HepG2 (cell line): ENCODE results near the gene CORT. TPM values are rescaled to one million over a fixed set of nuclear protein-coding genes. Genes with fewer than 3 reads are reported as not detected.

Source experiments
- EED ChIP-seq: sonication (generic); formaldehyde crosslinking; IDR thresholded peaks from 2 replicates; pipeline ENCODE4 v1.5.0; 2020; ENCODE audit warnings: mild to moderate bottlenecking, missing genetic modification reagents
- GATAD2A ChIP-seq: IDR thresholded peaks from 2 replicates; pipeline ENCODE4 v1.6.1; 2016
- MED13 ChIP-seq: sonication (generic); formaldehyde crosslinking; IDR thresholded peaks from 2 replicates; pipeline ENCODE4 v1.5.0; 2020; ENCODE audit warnings: missing genetic modification reagents
- PHF21A ChIP-seq: sonication (generic); formaldehyde crosslinking; IDR thresholded peaks from 2 replicates; pipeline ENCODE4 v1.5.0; 2020; ENCODE audit warnings: mild to moderate bottlenecking, missing genetic modification reagents
- RXRA ChIP-seq: sonication (generic); formaldehyde crosslinking; IDR thresholded peaks from 2 replicates; pipeline ENCODE4 v1.5.1; 2020; ENCODE audit warnings: missing genetic modification reagents
- SALL1 ChIP-seq: sonication (generic); formaldehyde crosslinking; IDR thresholded peaks from 2 replicates; pipeline ENCODE4 v1.8.0; 2022; ENCODE audit warnings: mild to moderate bottlenecking, missing genetic modification reagents
- U2AF1 ChIP-seq: fragments of 200-400 bp; formaldehyde crosslinking; optimal IDR thresholded peaks from 2 replicates; pipeline ENCODE3; 2017; ENCODE audit warnings: mild to moderate bottlenecking, low read depth, low read length
- YY1 ChIP-seq: IDR thresholded peaks from 2 replicates; pipeline ENCODE4 v1.6.1; 2011; ENCODE audit warnings: low read length, low read depth, moderate library complexity, mild to moderate bottlenecking; ENCODE audit not compliant: insufficient read depth, insufficient replicate concordance
- ZBTB14 ChIP-seq: sonication (generic); formaldehyde crosslinking; IDR thresholded peaks from 2 replicates; pipeline ENCODE4 v1.4.0; 2020; ENCODE audit warnings: missing genetic modification reagents
- ZBTB39 ChIP-seq: sonication (generic); formaldehyde crosslinking; IDR thresholded peaks from 2 replicates; pipeline ENCODE4 v1.5.0; 2020; ENCODE audit warnings: missing genetic modification reagents
- ZC3H13 ChIP-seq: sonication (generic); formaldehyde crosslinking; IDR thresholded peaks from 2 replicates; pipeline ENCODE4 v1.8.1; 2023; ENCODE audit warnings: mild to moderate bottlenecking, missing genetic modification reagents, moderate library complexity
- ZNF44 ChIP-seq: sonication (generic); formaldehyde crosslinking; IDR thresholded peaks from 2 replicates; pipeline ENCODE4 v1.5.1; 2020; ENCODE audit warnings: mild to moderate bottlenecking, missing genetic modification reagents
- ZNF605 ChIP-seq: sonication (generic); formaldehyde crosslinking; IDR thresholded peaks from 2 replicates; pipeline ENCODE4 v1.8.0; 2022; ENCODE audit warnings: mild to moderate bottlenecking, missing genetic modification reagents
- ZNF672 ChIP-seq: sonication (generic); formaldehyde crosslinking; IDR thresholded peaks from 2 replicates; pipeline ENCODE4 v1.8.1; 2022; ENCODE audit warnings: missing genetic modification reagents
- ZNF746 ChIP-seq: sonication (generic); formaldehyde crosslinking; IDR thresholded peaks from 2 replicates; pipeline ENCODE4 v1.8.0; 2022; ENCODE audit warnings: mild to moderate bottlenecking, missing genetic modification reagents
- ZNF781 ChIP-seq: sonication (generic); formaldehyde crosslinking; IDR thresholded peaks from 2 replicates; pipeline ENCODE4 v1.5.1; 2020; ENCODE audit warnings: borderline replicate concordance, mild to moderate bottlenecking, missing genetic modification reagents; ENCODE audit errors: not compliant biosample characterization
- polyA plus RNA-seq, 8 experiments: library from polyadenylated mRNA; depleted of rRNA in 3 of 8; stranded (reverse) in 7 of 8; unstranded in 1 of 8; fragments of >200 nt; fragmentation: Illumina TruSeq in 4 of 8; extraction: Trizol in 4 of 8; gene quantifications; 2 replicates each; pipeline versions ENCODE4 v1.2.1 to v1.2.3, GENCODE V29; 2011 to 2016; ENCODE audit warnings: low read depth in 4 of 8, missing spikeins in 1 of 8, mixed read lengths in 1 of 8; ENCODE audit not compliant: insufficient read depth in 1 of 8
- total RNA-seq, 5 experiments: library from RNA; depleted of rRNA; stranded (reverse); fragments of >200 nt; fragmentation: Illumina TruSeq; extraction: Trizol; gene quantifications; 2 replicates each; pipeline ENCODE4 v1.2.3, GENCODE V29; 2016; ENCODE audit warnings: low read depth in 1 of 5
- TF ChIP-seq, protein P1 (sequence below): sonication (generic); formaldehyde crosslinking; IDR thresholded peaks from 2 replicates; pipeline ENCODE4 v1.4.0; 2020; ENCODE audit warnings: missing genetic modification reagents
- TF ChIP-seq, protein P2 (sequence below): sonication (generic); formaldehyde crosslinking; IDR thresholded peaks from 2 replicates; pipeline ENCODE4 v1.8.0; 2022; ENCODE audit warnings: missing genetic modification reagents, mild to moderate bottlenecking, inconsistent platforms, borderline replicate concordance
- TF ChIP-seq, protein P3 (sequence below): sonication (generic); formaldehyde crosslinking; IDR thresholded peaks from 2 replicates; pipeline ENCODE4 v1.5.0; 2020; ENCODE audit warnings: mild to moderate bottlenecking, missing genetic modification reagents
- TF ChIP-seq, protein P4 (sequence below): fragments of 450-650 bp; IDR thresholded peaks from 2 replicates; pipeline ENCODE4 v1.6.1; 2016

Gene CORT
- total and polyA plus RNA-seq, 2 of the 13 experiments (the other 11 are each of a cell fraction or from before 2014, with no cell fraction given), result 0.11 to 0.62 TPM

DNA sequence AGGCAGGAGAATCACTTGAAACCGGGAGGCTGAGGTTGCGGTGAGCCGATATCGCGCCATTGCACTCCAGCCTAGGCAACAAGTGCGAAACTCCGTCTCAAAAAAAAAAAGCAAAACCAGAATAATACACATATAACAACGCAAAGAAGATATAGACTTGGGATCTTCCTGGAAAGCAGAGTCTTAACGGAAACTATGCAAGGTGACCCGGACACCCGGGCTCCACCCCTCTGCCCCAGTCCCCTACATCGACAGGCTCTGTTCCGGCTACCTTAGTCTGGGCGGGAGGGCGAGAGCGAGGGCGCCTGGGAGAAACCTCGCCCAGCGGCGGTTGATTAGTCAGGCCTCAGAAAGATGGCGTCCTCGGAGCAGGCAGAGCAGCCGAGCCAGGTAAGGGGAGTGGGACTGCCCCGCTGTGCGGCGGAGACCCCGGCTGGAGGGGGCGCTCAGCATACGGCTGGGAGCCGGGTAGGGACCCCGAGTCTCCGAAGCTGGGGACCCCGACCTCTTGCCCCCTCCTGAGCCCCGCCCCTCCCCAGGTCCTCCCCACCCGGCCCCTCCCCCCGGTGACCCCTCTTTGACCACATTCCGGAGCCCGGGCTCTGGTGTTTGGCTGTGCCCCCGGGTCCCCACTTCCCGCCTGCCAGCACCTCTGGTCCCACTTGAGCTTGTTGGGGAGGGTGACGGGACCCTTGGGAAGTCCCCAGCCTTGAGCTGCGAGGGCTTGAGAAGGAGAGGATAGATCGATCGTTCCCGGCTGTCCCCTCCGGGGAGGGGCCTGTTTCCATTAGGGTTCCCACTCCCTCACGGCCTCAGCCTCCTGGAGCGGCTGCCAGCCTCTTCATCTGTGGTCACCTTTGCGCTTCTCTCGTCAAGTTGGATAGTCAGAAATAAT is 25.0 kb downstream of the CORT start, which contains the start of gene PEX14 (continued):
- TF ChIP-seq MED13 (CRISPR knock-in tag) (0 out of 2 replicates have a peak, but pooled peaks have one; percentile 58), ZBTB39 (CRISPR knock-in tag) (no peak), ZNF746 (no peak; the same call in 1 of the 2 replicates), U2AF1 (no peak), ZNF781 (no peak), EED (CRISPR knock-in tag) (no peak), SALL1 (peak; percentile 83), ZC3H13 (CRISPR knock-in tag) (0 out of 2 replicates have a peak, but pooled peaks have one; percentile 40), ZNF605 (no peak), PHF21A (CRISPR knock-in tag) (peak; percentile 23; the same call in 1 of the 2 replicates), ZNF44 (CRISPR knock-in tag) (0 out of 2 replicates have a peak, but pooled peaks have one; percentile 60), ZNF672 (CRISPR knock-in tag) (no peak), ZBTB14 (CRISPR knock-in tag) (no peak), GATAD2A (CRISPR knock-in tag) (peak; percentile 48), YY1 (peak; percentile 98), RXRA (CRISPR knock-in tag) (peak; percentile 76)
- TF ChIP-seq, protein P1, sequence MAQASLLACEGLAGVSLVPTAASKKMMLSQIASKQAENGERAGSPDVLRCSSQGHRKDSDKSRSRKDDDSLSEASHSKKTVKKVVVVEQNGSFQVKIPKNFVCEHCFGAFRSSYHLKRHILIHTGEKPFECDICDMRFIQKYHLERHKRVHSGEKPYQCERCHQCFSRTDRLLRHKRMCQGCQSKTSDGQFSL, result peak; percentile 71; the same call in 1 of the 2 replicates
- TF ChIP-seq, protein P2, sequence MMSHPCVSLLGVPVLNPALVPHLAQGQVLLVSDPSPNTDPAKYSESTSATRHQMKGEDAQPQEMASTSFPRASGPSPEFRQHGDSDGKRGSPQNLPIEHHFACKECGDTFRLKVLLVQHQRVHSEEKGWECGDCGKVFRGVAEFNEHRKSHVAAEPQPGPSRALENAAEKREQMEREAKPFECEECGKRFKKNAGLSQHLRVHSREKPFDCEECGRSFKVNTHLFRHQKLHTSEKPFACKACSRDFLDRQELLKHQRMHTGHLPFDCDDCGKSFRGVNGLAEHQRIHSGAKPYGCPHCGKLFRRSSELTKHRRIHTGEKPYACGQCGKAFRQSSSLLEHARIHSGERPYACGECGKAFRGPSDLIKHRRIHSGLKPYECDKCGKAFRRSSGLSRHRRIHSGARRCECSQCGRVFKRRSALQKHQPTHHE (CRISPR knock-in tag), result no peak
- TF ChIP-seq, protein P3, sequence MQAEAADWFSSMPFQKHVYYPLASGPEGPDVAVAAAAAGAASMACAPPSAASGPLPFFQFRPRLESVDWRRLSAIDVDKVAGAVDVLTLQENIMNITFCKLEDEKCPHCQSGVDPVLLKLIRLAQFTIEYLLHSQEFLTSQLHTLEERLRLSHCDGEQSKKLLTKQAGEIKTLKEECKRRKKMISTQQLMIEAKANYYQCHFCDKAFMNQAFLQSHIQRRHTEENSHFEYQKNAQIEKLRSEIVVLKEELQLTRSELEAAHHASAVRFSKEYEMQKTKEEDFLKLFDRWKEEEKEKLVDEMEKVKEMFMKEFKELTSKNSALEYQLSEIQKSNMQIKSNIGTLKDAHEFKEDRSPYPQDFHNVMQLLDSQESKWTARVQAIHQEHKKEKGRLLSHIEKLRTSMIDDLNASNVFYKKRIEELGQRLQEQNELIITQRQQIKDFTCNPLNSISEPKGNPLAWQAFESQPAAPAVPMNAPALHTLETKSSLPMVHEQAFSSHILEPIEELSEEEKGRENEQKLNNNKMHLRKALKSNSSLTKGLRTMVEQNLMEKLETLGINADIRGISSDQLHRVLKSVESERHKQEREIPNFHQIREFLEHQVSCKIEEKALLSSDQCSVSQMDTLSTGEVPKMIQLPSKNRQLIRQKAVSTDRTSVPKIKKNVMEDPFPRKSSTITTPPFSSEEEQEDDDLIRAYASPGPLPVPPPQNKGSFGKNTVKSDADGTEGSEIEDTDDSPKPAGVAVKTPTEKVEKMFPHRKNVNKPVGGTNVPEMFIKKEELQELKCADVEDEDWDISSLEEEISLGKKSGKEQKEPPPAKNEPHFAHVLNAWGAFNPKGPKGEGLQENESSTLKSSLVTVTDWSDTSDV, result peak; percentile 49; the same call in 1 of the 2 replicates
- TF ChIP-seq, protein P4, sequence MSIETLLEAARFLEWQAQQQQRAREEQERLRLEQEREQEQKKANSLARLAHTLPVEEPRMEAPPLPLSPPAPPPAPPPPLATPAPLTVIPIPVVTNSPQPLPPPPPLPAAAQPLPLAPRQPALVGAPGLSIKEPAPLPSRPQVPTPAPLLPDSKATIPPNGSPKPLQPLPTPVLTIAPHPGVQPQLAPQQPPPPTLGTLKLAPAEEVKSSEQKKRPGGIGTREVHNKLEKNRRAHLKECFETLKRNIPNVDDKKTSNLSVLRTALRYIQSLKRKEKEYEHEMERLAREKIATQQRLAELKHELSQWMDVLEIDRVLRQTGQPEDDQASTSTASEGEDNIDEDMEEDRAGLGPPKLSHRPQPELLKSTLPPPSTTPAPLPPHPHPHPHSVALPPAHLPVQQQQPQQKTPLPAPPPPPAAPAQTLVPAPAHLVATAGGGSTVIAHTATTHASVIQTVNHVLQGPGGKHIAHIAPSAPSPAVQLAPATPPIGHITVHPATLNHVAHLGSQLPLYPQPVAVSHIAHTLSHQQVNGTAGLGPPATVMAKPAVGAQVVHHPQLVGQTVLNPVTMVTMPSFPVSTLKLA, result no peak
